Muscle layer of colon (tissue), 2 donors: ENCODE measurements around the gene KIF20B.

Source experiments
- H3K27ac ChIP-seq: one replicate; pipeline ENCODE4 v1.7.0; 2013; ENCODE audit warnings: low read depth, mild to moderate bottlenecking, low read length, moderate library complexity
- H3K27me3 ChIP-seq, 2 donors: one replicate each; pipeline ENCODE4 v1.7.0; 2013; ENCODE audit warnings: low read length in 2 of 2, mild to moderate bottlenecking in 2 of 2; ENCODE audit not compliant: insufficient read depth in 2 of 2, control insufficient read depth in 1 of 2
- H3K36me3 ChIP-seq: one replicate; pipeline ENCODE4 v1.7.0; 2013; ENCODE audit warnings: mild to moderate bottlenecking, low read length; ENCODE audit not compliant: insufficient read depth
- H3K4me1 ChIP-seq: one replicate; pipeline ENCODE4 v1.7.0; 2013; ENCODE audit warnings: mild to moderate bottlenecking, low read length; ENCODE audit not compliant: insufficient read depth
- H3K4me3 ChIP-seq, 2 donors: one replicate each; pipeline ENCODE4 v1.7.0; 2013; ENCODE audit warnings: low read length in 2 of 2, low read depth in 1 of 2, mild to moderate bottlenecking in 1 of 2, moderate library complexity in 1 of 2
- H3K9ac ChIP-seq: one replicate; pipeline ENCODE4 v1.7.0; 2013; ENCODE audit warnings: low read length
- H3K9me3 ChIP-seq: one replicate; pipeline ENCODE4 v1.7.0; 2013; ENCODE audit warnings: mild to moderate bottlenecking, low read length
- donor health status: abdominal sarcoma.
- donor health status: Adenocarcinoma of cecum.

Gene KIF20B

DNA sequence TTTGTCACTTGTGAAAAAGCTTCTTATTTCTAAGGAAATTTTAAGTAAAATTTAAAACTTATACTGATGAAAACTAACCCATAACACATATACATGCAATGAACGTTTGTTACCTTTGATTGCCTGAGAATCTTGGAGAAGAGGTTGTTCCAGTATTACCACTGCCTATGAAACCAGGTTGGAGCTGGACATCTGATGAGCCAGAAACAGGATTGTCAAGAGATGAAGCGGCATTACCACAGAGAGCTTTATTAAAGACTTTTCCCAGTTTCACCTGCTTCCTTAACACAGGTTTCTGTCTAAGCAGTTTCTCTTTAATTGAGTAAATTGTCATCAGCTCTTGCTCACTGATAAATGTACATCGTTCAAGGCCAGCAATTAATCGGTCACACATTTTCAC is 9.0 kb upstream of the KIF20B start:
- no peaks in the 10 kb centered on the region for H3K27me3 ChIP-seq
- no peak overlapping the region for H3K27ac ChIP-seq
- no peaks in the 10 kb centered on the region for H3K4me1 ChIP-seq
- no peak overlapping the region for H3K4me3 ChIP-seq
- H3K9ac ChIP-seq, result no peak overlapping the region
- no peaks in the 10 kb centered on the region for H3K9me3 ChIP-seq
- no peaks in the 10 kb centered on the region for H3K36me3 ChIP-seq

DNA sequence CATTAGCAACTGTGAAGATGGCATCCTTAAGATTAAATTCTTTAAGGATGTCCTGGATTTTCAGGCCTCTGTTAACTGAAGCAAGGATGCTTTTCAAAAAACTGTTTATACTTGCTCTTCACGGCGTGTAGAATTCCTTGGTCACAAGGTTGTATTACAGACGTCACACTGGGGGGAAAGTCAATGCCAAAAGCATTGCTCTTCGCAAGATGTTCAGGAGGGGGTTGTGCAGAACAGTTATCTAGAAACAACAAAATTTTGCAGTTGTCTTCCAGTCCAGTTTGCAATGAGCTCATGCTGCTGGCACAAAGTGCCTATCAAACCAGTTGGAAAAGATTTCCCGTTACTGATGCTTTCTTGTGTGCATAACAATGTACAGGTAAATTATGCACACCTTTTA is 8.2 kb upstream of the KIF20B start:
- no peaks in the 10 kb centered on the region for H3K9me3 ChIP-seq
- no peaks in the 10 kb centered on the region for H3K27me3 ChIP-seq
- no peaks in the 10 kb centered on the region for H3K36me3 ChIP-seq
- H3K9ac ChIP-seq, result no peak overlapping the region
- no peaks in the 10 kb centered on the region for H3K4me1 ChIP-seq
- no peak overlapping the region for H3K4me3 ChIP-seq
- no peak overlapping the region for H3K27ac ChIP-seq

- H3K9ac ChIP-seq, result no peak overlapping the region
- no peaks in the 10 kb centered on the region for H3K36me3 ChIP-seq
- peaks cover under 1% of the 10 kb centered on the region for H3K4me1 ChIP-seq
- H3K27ac ChIP-seq, result no peak overlapping the region
- H3K27me3 ChIP-seq, result no peaks in the 10 kb centered on the region
- no peaks in the 10 kb centered on the region for H3K9me3 ChIP-seq
- no peak overlapping the region for H3K4me3 ChIP-seq
Observed at GRCh38 chr10:89695307-89695706, 6.1 kb upstream of the KIF20B start.

DNA sequence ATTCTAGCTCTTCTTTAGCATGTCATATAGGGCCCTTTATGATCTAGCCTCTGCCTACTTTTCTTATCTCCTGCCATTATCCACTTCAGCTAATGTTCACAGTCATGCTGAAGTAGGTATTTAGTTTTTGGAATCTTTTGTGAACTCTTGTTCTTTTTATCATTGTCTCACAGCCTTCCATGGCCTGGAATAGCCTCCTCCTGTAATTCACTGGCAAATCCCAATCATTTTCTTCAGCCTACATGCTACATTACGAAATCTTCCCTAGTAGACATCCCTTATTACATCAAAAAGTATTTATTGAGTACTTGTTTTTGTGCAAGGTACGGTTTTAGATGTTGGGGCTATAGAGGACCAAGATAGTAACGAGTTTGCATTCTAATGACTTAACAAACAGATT is 3.4 kb upstream of the KIF20B start:
- Histone ChIP-seq H3K9ac (no peak overlapping the region), H3K27ac (no peak overlapping the region), H3K9me3 (no peaks in the 10 kb centered on the region), H3K27me3 (no peaks in the 10 kb centered on the region), H3K36me3 (no peaks in the 10 kb centered on the region), H3K4me1 (peaks cover 9% of the 10 kb centered on the region), H3K4me3 (no peak overlapping the region)

DNA sequence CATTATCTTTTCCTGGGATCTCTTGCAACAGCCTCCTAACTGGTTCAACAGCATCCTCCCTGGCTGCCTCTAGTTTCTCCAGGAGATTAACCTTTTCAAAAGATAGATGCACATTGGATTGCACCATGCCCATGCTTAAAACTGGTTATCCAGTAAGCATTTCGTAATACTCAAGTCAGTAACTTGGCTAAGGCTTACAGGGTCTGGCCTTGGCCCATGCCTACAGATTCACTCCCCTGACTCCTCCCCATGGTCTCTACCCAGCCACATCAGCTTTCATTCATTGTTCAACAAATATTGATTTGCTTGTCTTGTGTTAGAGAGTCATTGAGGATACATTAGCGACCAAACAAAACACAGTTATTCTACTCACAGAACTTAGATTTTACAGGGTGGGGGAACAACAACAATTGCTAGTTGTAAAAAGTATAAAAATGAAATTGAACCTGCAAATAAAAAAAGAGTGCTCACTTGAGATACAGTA is 1.8 kb upstream of the KIF20B start:
- H3K27ac ChIP-seq, result no peak overlapping the region
- H3K36me3 ChIP-seq, result no peaks in the 10 kb centered on the region
- no peak overlapping the region for H3K9ac ChIP-seq
- no peaks in the 10 kb centered on the region for H3K9me3 ChIP-seq
- no peak overlapping the region for H3K4me3 ChIP-seq
- H3K4me1 ChIP-seq, result peaks cover 9% of the 10 kb centered on the region
- no peaks in the 10 kb centered on the region for H3K27me3 ChIP-seq

DNA sequence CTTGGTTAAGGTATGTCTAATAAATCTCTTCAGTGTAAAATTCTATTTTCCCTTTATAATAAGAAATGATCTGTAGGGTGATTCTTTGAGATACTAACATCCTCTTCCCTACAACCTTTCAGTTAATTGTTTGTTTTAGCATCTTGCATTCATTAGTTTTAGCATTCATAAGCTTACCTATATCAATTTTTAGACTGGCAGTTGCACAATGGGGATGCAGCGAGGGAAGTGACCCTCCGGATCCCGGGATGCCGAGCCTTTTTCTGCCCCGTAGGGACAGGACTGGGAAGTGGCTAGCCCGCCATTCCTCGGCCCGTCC is 508 bp upstream of the KIF20B start:
- Histone ChIP-seq H3K36me3 (no peaks in the 10 kb centered on the region), H3K27me3 (no peaks in the 10 kb centered on the region), H3K4me1 (peaks cover 9% of the 10 kb centered on the region), H3K9me3 (no peaks in the 10 kb centered on the region), H3K9ac (peak overlapping the region; percentile 74), H3K4me3 (peak overlapping the region; percentile 90), H3K27ac (peak overlapping the region; percentile 78)

GRCh38 chr10:89702121-89702480 is 711 bp downstream of the KIF20B start:
- Histone ChIP-seq H3K27ac (no peak overlapping the region), H3K9ac (no peak overlapping the region)

DNA sequence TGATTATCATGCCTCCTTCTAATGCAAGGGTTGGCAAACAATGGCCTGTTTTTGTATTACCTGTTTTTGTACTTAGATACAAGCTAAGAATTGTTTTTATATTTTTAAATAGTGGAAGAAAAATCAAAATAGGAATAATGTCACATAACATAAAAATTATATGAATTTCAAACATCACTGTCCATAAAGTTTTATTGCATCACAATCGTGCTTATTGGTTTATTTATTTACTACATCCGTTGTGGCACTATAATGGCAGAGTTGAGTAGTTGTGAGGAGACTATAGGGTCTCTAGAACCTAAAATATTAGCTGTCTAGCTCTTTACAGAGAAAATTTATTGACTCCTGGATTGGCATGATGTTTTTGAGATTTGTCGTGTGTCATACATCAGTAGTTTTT is 4.1 kb downstream of the KIF20B start:
- peaks cover 7% of the 10 kb centered on the region for H3K4me1 ChIP-seq
- no peak overlapping the region for H3K9ac ChIP-seq
- no peaks in the 10 kb centered on the region for H3K27me3 ChIP-seq
- no peak overlapping the region for H3K27ac ChIP-seq
- H3K36me3 ChIP-seq, result no peaks in the 10 kb centered on the region
- H3K9me3 ChIP-seq, result no peaks in the 10 kb centered on the region
- H3K4me3 ChIP-seq, result no peak overlapping the region

More at GRCh38 chr10:89702121-89702480, 711 bp downstream of the KIF20B start:
- Histone ChIP-seq H3K27me3 (no peaks in the 10 kb centered on the region), H3K4me1 (peaks cover 9% of the 10 kb centered on the region), H3K4me3 (peak overlapping the region; percentile 90), H3K36me3 (no peaks in the 10 kb centered on the region), H3K9me3 (no peaks in the 10 kb centered on the region)

- Histone ChIP-seq H3K9me3 (no peaks in the 10 kb centered on the region), H3K4me1 (peaks cover 4% of the 10 kb centered on the region), H3K36me3 (no peaks in the 10 kb centered on the region), H3K9ac (no peak overlapping the region), H3K27me3 (no peaks in the 10 kb centered on the region), H3K4me3 (no peak overlapping the region), H3K27ac (no peak overlapping the region)
Observed at GRCh38 chr10:89706011-89706410, 4.6 kb downstream of the KIF20B start.

DNA sequence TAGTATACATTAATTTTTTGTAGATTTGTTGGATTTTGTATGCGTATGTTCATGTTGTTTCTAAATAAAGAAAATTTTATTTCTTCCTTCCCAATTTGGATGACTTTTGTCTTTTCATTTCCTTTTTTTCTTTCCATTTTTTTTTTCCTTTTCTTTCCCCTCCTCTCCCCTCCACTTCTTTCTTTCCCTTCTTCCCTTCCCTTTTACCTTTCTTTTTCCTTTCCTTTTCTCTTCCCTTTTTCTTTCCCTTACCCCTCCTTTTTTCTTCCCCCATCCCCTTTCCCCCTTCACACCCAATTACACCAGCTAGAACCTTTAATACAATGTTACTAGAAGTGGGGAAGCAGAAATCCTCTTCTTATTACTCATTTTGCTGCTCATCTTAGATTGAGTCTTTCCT is 6.0 kb downstream of the KIF20B start:
- H3K4me1 ChIP-seq, result no peaks in the 10 kb centered on the region
- H3K36me3 ChIP-seq, result no peaks in the 10 kb centered on the region
- H3K27me3 ChIP-seq, result no peaks in the 10 kb centered on the region
- no peaks in the 10 kb centered on the region for H3K9me3 ChIP-seq
- H3K27ac ChIP-seq, result no peak overlapping the region
- no peak overlapping the region for H3K9ac ChIP-seq
- no peak overlapping the region for H3K4me3 ChIP-seq

DNA sequence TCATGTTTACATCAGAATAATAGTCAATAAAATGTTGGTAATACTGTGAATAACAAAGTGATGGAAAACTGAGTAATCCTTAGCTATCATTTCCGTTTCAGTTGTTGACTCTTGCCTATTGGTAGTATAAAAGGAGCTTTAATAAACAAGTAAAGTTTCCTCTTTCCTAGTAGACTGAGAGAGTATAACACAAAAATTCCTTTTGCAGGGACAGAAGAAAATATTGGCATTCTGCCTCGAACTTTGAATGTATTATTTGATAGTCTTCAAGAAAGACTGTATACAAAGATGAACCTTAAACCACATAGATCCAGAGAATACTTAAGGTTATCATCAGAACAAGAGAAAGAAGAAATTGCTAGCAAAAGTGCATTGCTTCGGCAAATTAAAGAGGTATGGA is 9.4 kb downstream of the KIF20B start:
- no peaks in the 10 kb centered on the region for H3K4me1 ChIP-seq
- no peak overlapping the region for H3K9ac ChIP-seq
- no peak overlapping the region for H3K27ac ChIP-seq
- no peaks in the 10 kb centered on the region for H3K9me3 ChIP-seq
- no peaks in the 10 kb centered on the region for H3K36me3 ChIP-seq
- H3K27me3 ChIP-seq, result no peaks in the 10 kb centered on the region
- no peak overlapping the region for H3K4me3 ChIP-seq

DNA sequence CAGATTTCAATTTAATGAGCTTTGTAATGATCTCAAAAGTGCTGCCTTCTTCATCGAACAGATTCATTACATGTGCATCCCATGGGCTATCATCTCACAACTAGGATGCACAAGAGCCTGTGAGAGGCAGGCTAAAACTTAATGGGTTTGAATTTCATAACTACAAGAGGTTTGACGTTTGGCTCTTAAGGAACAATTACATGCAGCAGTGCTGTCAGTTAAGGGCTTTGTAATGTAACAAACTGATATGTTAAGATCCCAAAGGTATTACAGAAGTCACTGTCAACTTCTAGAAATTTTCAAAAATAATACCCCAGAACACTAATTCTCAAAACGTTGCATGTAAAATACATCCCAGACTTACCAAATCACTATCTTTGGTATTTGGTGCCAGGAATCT is 33.2 kb downstream of the KIF20B start:
- Histone ChIP-seq H3K9ac (no peak overlapping the region), H3K27me3 (no peaks in the 10 kb centered on the region), H3K36me3 (no peaks in the 10 kb centered on the region), H3K27ac (no peak overlapping the region), H3K4me1 (no peaks in the 10 kb centered on the region), H3K9me3 (no peaks in the 10 kb centered on the region), H3K4me3 (no peak overlapping the region)
